Ishikawa (cell line): ENCODE data around the gene RYR3.

Source experiments
- CEBPB ChIP-seq: IDR thresholded peaks from 2 replicates; pipeline ENCODE4 v1.6.1; 2012
- CREB1 ChIP-seq: IDR thresholded peaks from 2 replicates; pipeline ENCODE4 v1.6.1; 2012; ENCODE audit warnings: low read depth
- EGR1 ChIP-seq: IDR thresholded peaks from 2 replicates; pipeline ENCODE4 v1.6.1; 2012
- EP300 ChIP-seq: IDR thresholded peaks from 2 replicates; pipeline ENCODE4 v1.6.1; 2012; ENCODE audit warnings: borderline replicate concordance
- FOXM1 ChIP-seq: IDR thresholded peaks from 2 replicates; pipeline ENCODE4 v1.6.1; 2012; ENCODE audit warnings: low read depth, borderline replicate concordance
- MAX ChIP-seq: IDR thresholded peaks from 2 replicates; pipeline ENCODE4 v1.6.1; 2012
- NFIC ChIP-seq: IDR thresholded peaks from 2 replicates; pipeline ENCODE4 v1.6.1; 2012
- RAD21 ChIP-seq: IDR thresholded peaks from 2 replicates; pipeline ENCODE4 v1.6.1; 2012; ENCODE audit warnings: low read depth
- REST ChIP-seq: IDR thresholded peaks from 2 replicates; pipeline ENCODE4 v1.6.1; 2012; ENCODE audit warnings: low read depth, mild to moderate bottlenecking
- TAF1 ChIP-seq: IDR thresholded peaks from 2 replicates; pipeline ENCODE4 v1.6.1; 2012; ENCODE audit warnings: low read depth, mild to moderate bottlenecking
- TCF12 ChIP-seq: IDR thresholded peaks from 2 replicates; pipeline ENCODE4 v1.6.1; 2012; ENCODE audit warnings: low read depth
- TEAD4 ChIP-seq: IDR thresholded peaks from 2 replicates; pipeline ENCODE4 v1.6.1; 2012
- USF1 ChIP-seq: IDR thresholded peaks from 2 replicates; pipeline ENCODE4 v1.6.1; 2012
- YY1 ChIP-seq: IDR thresholded peaks from 2 replicates; pipeline ENCODE4 v1.6.1; 2012; ENCODE audit warnings: low read depth
- ZBTB7A ChIP-seq: IDR thresholded peaks from 2 replicates; pipeline ENCODE4 v1.6.1; 2012; ENCODE audit warnings: low read depth

RYR3 gene

GRCh38 chr15:33678602-33679001 is 367.8 kb downstream of the RYR3 start:
- TF ChIP-seq USF1 (no peak), RAD21 (no peak), MAX (no peak), REST (no peak), TCF12 (no peak), EP300 (no peak), FOXM1 (no peak), NFIC (no peak), YY1 (no peak), TEAD4 (no peak), CREB1 (no peak), CEBPB (no peak), EGR1 (no peak), TAF1 (no peak), ZBTB7A (no peak)

- no peak for TF ChIP-seq REST
- TF ChIP-seq TCF12, result no peak
- TF ChIP-seq USF1, result no peak
Observed at GRCh38 chr15:33679061-33679460, 368.3 kb downstream of the RYR3 start.

GRCh38 chr15:33680336-33680735 is 369.6 kb downstream of the RYR3 start:
- TF ChIP-seq TCF12 (no peak), MAX (no peak), CREB1 (no peak), YY1 (no peak), EP300 (no peak), RAD21 (no peak), USF1 (no peak), EGR1 (no peak)

GRCh38 chr15:33693166-33693800 is 382.5 kb downstream of the RYR3 start:
- TF ChIP-seq TEAD4 (no peak), EGR1 (no peak), EP300 (no peak), REST (no peak), NFIC (no peak), CEBPB (no peak), FOXM1 (no peak)

- TF ChIP-seq TCF12 (no peak), FOXM1 (no peak), TAF1 (no peak), CEBPB (no peak), MAX (no peak), TEAD4 (no peak), REST (no peak), USF1 (no peak), NFIC (no peak), EP300 (no peak), ZBTB7A (no peak)
Observed at GRCh38 chr15:33698126-33698525, 387.4 kb downstream of the RYR3 start.
